OCI-LY7 (cell line): ENCODE data around the gene MUC6. TPM values are rescaled to one million over a fixed set of nuclear protein-coding genes. Genes with fewer than 3 reads are reported as not detected.

ENCODE experiments used
- BruUV-seq: library from RNA; stranded (reverse); fragments of 400-500 nt; replicated peaks from 2 replicates; lab custom pipeline; 2021; lab: Mats Ljungman, UMichigan
- CTCF ChIA-PET: fragments of 300-600 bp; sonication (Branson Sonifier 250); formaldehyde crosslinking; loops from one replicate; lab custom pipeline; 2022; ENCODE audit warnings: antibody characterized with exemption; ENCODE audit not compliant: unreplicated experiment; lab: Charles Lee
- POLR2A ChIA-PET: fragments of 300-600 bp; sonication (Branson Sonifier 250); formaldehyde crosslinking; loops from one replicate; lab custom pipeline; 2022; ENCODE audit warnings: antibody characterized with exemption; lab: Charles Lee
- DNase-seq: peaks from one replicate; pipeline ENCODE4 v3.0.0-alpha.2; 2015; ENCODE audit warnings: low spot score
- H2AFZ ChIP-seq: fragments of 200-600 bp; sonication (generic), shearing (Covaris generic); 2 replicates; pipeline ENCODE4 v1.6.1; 2014; ENCODE audit warnings: mild to moderate bottlenecking, antibody characterized with exemption, low read length, moderate library complexity
- H3K27ac ChIP-seq: fragments of 200-600 bp; sonication (generic); 2 replicates; pipeline ENCODE4 v1.5.1; 2014; ENCODE audit warnings: mixed run types, low read depth, mild to moderate bottlenecking, moderate library complexity, low read length, inconsistent platforms; ENCODE audit not compliant: poor library complexity, severe bottlenecking
- H3K36me3 ChIP-seq: fragments of 200-600 bp; sonication (generic); 2 replicates; pipeline ENCODE4 v1.6.1; 2014; ENCODE audit warnings: mild to moderate bottlenecking, antibody characterized with exemption, low read length, moderate library complexity, mixed read lengths; ENCODE audit not compliant: insufficient read depth
- H3K4me1 ChIP-seq: fragments of 200-600 bp; sonication (generic); 2 replicates; pipeline ENCODE4 v1.5.1; 2014; ENCODE audit warnings: mild to moderate bottlenecking, low read length; ENCODE audit not compliant: insufficient read depth, poor library complexity, severe bottlenecking
- H3K4me2 ChIP-seq: fragments of 200-600 bp; sonication (generic); 2 replicates; pipeline ENCODE4 v1.6.1; 2014; ENCODE audit warnings: mild to moderate bottlenecking, low read length
- H3K4me3 ChIP-seq: fragments of 200-600 bp; sonication (generic); 2 replicates; pipeline ENCODE4 v1.5.1; 2014; ENCODE audit warnings: mild to moderate bottlenecking, low read depth, low read length; ENCODE audit not compliant: poor library complexity, severe bottlenecking
- H3K79me2 ChIP-seq: fragments of 200-600 bp; sonication (generic); 2 replicates; pipeline ENCODE4 v1.6.1; 2016; ENCODE audit warnings: low read depth, mild to moderate bottlenecking, low read length, moderate library complexity, mixed read lengths; ENCODE audit not compliant: insufficient read depth
- H3K9me2 ChIP-seq: fragments of 200-600 bp; sonication (generic); 2 replicates; pipeline ENCODE4 v1.6.1; 2016; ENCODE audit warnings: mild to moderate bottlenecking, low read length, mixed read lengths; ENCODE audit not compliant: insufficient read depth
- H3K9me3 ChIP-seq: fragments of 200-600 bp; sonication (generic); 2 replicates; pipeline ENCODE4 v1.6.1; 2014; ENCODE audit warnings: mild to moderate bottlenecking, mixed run types, low read length, mixed read lengths
- H4K20me1 ChIP-seq: fragments of 200-600 bp; sonication (generic); 2 replicates; pipeline ENCODE4 v1.6.1; 2014; ENCODE audit warnings: mild to moderate bottlenecking, antibody characterized with exemption, low read length, moderate library complexity, mixed read lengths; ENCODE audit not compliant: insufficient read depth
- CTCF ChIP-seq: fragments of 200-600 bp; sonication (generic); conservative IDR thresholded peaks from 2 replicates; pipeline ENCODE4 v1.5.1; 2014; ENCODE audit warnings: mild to moderate bottlenecking, antibody characterized with exemption, low read length, moderate library complexity, mixed read lengths
- EZH2phosphoT487 ChIP-seq: fragments of 200-600 bp; sonication (generic); IDR thresholded peaks from 2 replicates; pipeline ENCODE4 v1.6.1; 2018; ENCODE audit warnings: low read depth, borderline replicate concordance, mild to moderate bottlenecking, mixed run types, antibody characterized with exemption, low read length, moderate library complexity, mixed read lengths
- intact Hi-C: fragments of 100-400 bp; cut with micrococcal nuclease; formaldehyde crosslinking; loops from one replicate; pipeline ENCODE4 v1.10.0; 2022; ENCODE audit not compliant: unreplicated experiment
- total RNA-seq, 2 experiments: library from RNA; depleted of rRNA in 1 of 2; stranded (reverse); fragments of >200 nt in 1 of 2; shearing (Covaris generic) in 1 of 2; gene quantifications; 2 replicates each; pipeline ENCODE4 v1.2.3, GENCODE V29; 2014 to 2022

MUC6 gene
- total RNA-seq, 2 experiments from 2014 or later = not detected

GRCh38 chr11:969651-970205 lies 66.8 kb downstream of the MUC6 start:
- CTCF ChIA-PET = no interaction called here
- H3K27ac ChIP-seq = no peak overlapping the region

GRCh38 chr11:968822-969221 lies 67.7 kb downstream of the MUC6 start:
- no TSS peak for BruUV-seq
- Histone ChIP-seq H3K4me2 (no peak overlapping the region), H3K27ac (no peak overlapping the region), H2AFZ (no peak overlapping the region), H3K4me3 (no peak overlapping the region), H3K36me3 (peaks cover 31% of the 10 kb centered on the region), H3K79me2 (no peaks in the 10 kb centered on the region), H3K9me3 (no peaks in the 10 kb centered on the region), H3K9me2 (no peaks in the 10 kb centered on the region), H3K4me1 (no peaks in the 10 kb centered on the region), H4K20me1 (no peaks in the 10 kb centered on the region)
- ChIA-PET POLR2A (interaction anchor here (0.6 kb wide), 1 partner anchor 629 kb away, joined by 4 read pairs; no protein-coding TSS in a partner anchor), CTCF (no interaction called here)
- DNase-seq = no peak
- TF ChIP-seq EZH2phosphoT487 (no peak), CTCF (no peak)
- intact Hi-C loops = no loop called here

More at GRCh38 chr11:969651-970205, 66.8 kb downstream of the MUC6 start:
- no TSS peak for BruUV-seq
- Histone ChIP-seq H3K4me1 (no peaks in the 10 kb centered on the region), H3K4me3 (no peak overlapping the region), H3K79me2 (no peaks in the 10 kb centered on the region), H3K36me3 (peaks cover 23% of the 10 kb centered on the region; the same call in 1 of the 2 replicates), H4K20me1 (no peaks in the 10 kb centered on the region), H3K9me3 (no peaks in the 10 kb centered on the region), H3K4me2 (no peak overlapping the region), H2AFZ (no peak overlapping the region), H3K9me2 (no peaks in the 10 kb centered on the region)
- DNase-seq = no peak
- POLR2A ChIA-PET = no interaction called here
- TF ChIP-seq EZH2phosphoT487 (no peak), CTCF (no peak)
- intact Hi-C loops = no loop called here

- BruUV-seq = no TSS peak
- intact Hi-C loops = no loop called here
- Histone ChIP-seq H3K4me3 (no peak overlapping the region), H3K27ac (no peak overlapping the region), H4K20me1 (no peaks in the 10 kb centered on the region), H3K79me2 (no peaks in the 10 kb centered on the region), H3K9me2 (no peaks in the 10 kb centered on the region), H3K4me2 (no peak overlapping the region), H3K9me3 (no peaks in the 10 kb centered on the region), H2AFZ (no peak overlapping the region), H3K4me1 (no peaks in the 10 kb centered on the region), H3K36me3 (peaks cover 38% of the 10 kb centered on the region)
- peak; percentile 18 for DNase-seq
- ChIA-PET POLR2A (interaction anchor here (0.6 kb wide), 1 partner anchor 629 kb away, joined by 4 read pairs; no protein-coding TSS in a partner anchor), CTCF (no interaction called here)
- TF ChIP-seq EZH2phosphoT487 (no peak), CTCF (no peak)
Observed at GRCh38 chr11:967995-968751, 68.3 kb downstream of the MUC6 start.
